ENCODE measurements around the gene STEAP3. TPM values are rescaled to one million over a fixed set of nuclear protein-coding genes. Genes with fewer than 3 reads are reported as not detected.

STEAP3 gene
- total and polyA plus RNA-seq, 8 donors: 2.9 to 56.7 (median 12.6) TPM

- Histone ChIP-seq H3K27me3 (no peaks in the 10 kb centered on the region), H3K4me1 (peaks cover 0 to 5% (median 0%) of the 10 kb centered on the region in 4 donors), H3K27ac (no peak overlapping the region), H3K4me3 (no peak overlapping the region), H3K36me3 (peaks cover 0 to 9% (median 2%) of the 10 kb centered on the region in 4 donors), H3K9me3 (no peaks in the 10 kb centered on the region)
- TF ChIP-seq POLR2AphosphoS5 (IDR thresholded peaks at IDR 0.05): no peak
- TF ChIP-seq EP300 (IDR thresholded peaks at IDR 0.05): no peak
- TF ChIP-seq POLR2A (IDR thresholded peaks at IDR 0.05): no peak
- TF ChIP-seq CTCF (IDR thresholded peaks at IDR 0.05): no peak
- intact Hi-C loops (cut with DNase I; ENCODE audit: low total_unique reads): no loop called here
- WGBS, 5 donors: 91 to 94% (median 93%) methylated on average over 7 of the region's 7 CpGs
- no peak for DNase-seq
Measured at GRCh38 chr2:119307419-119308140, 83.9 kb downstream of the STEAP3 start.

- H3K36me3 ChIP-seq: peaks cover 0 to 9% (median 2%) of the 10 kb centered on the region in 4 donors
- TF ChIP-seq POLR2AphosphoS5 (IDR thresholded peaks at IDR 0.05) (no peak), POLR2A (IDR thresholded peaks at IDR 0.05) (no peak), EP300 (IDR thresholded peaks at IDR 0.05) (no peak)
- H3K27ac ChIP-seq: no peak overlapping the region
- no peaks in the 10 kb centered on the region for H3K9me3 ChIP-seq
- 82 to 99% (median 96%) methylated on average over 4 of the region's 4 CpGs for WGBS, 5 donors
- H3K4me1 ChIP-seq: peaks cover 0 to 7% (median 0%) of the 10 kb centered on the region in 4 donors
- H3K27me3 ChIP-seq: no peaks in the 10 kb centered on the region
- DNase-seq: no peak
- intact Hi-C loops (cut with DNase I; ENCODE audit: low total_unique reads): no loop called here
- no peak overlapping the region for H3K4me3 ChIP-seq
Measured at GRCh38 chr2:119308793-119309330, 85.2 kb downstream of the STEAP3 start.

DNA sequence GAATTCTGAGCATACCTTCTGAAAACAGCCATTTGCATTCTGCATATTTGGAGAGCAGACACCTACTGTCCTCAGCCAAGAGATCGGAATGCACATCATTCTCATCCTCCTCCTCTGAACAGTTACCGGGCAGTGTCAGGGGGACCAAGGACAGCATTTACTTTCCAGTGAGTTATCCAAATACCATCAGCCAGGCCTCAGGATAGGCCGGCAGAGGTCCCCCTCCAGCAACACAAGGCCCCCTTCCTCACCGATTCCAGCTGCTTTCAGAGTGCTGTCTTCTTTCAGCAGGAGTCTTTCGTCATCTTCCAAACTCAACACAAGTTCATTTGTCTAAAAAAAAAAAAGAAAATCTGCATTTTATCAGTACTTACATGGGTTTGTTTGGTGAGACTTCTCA is 87.7 kb downstream of the STEAP3 start:
- peak in 1 of 2 donors; percentile 44 for DNase-seq
- Histone ChIP-seq H3K4me3 (no peak overlapping the region), H3K27ac (no peak overlapping the region), H3K27me3 (no peaks in the 10 kb centered on the region), H3K9me3 (no peaks in the 10 kb centered on the region), H3K4me1 (peaks cover 0 to 3% (median 0%) of the 10 kb centered on the region in 4 donors), H3K36me3 (peaks cover 0 to 9% (median 2%) of the 10 kb centered on the region in 4 donors)
- 85 to 95% (median 91%) methylated on average over 5 of the region's 5 CpGs for WGBS, 5 donors
- no peak for TF ChIP-seq CTCF (IDR thresholded peaks at IDR 0.05)
- no peak for TF ChIP-seq POLR2A (IDR thresholded peaks at IDR 0.05)
- no peak for TF ChIP-seq POLR2AphosphoS5 (IDR thresholded peaks at IDR 0.05)
- intact Hi-C loops (cut with DNase I; ENCODE audit: low total_unique reads): no loop called here

- H3K4me3 ChIP-seq: no peak overlapping the region
- peaks cover 0 to 9% (median 2%) of the 10 kb centered on the region in 4 donors for H3K36me3 ChIP-seq
- no peaks in the 10 kb centered on the region for H3K9me3 ChIP-seq
- WGBS, 5 donors: 92 to 97% (median 94%) methylated on average over 9 of the region's 9 CpGs
- H3K4me1 ChIP-seq: peaks cover 0 to 3% (median 0%) of the 10 kb centered on the region in 4 donors
- DNase-seq: no peak
- TF ChIP-seq EP300 (IDR thresholded peaks at IDR 0.05): no peak
- no peak for TF ChIP-seq POLR2A (IDR thresholded peaks at IDR 0.05)
- TF ChIP-seq CTCF (IDR thresholded peaks at IDR 0.05): no peak
- TF ChIP-seq POLR2AphosphoS5 (IDR thresholded peaks at IDR 0.05): no peak
- no peak overlapping the region for H3K27ac ChIP-seq
- no peaks in the 10 kb centered on the region for H3K27me3 ChIP-seq
- intact Hi-C loops (cut with DNase I; ENCODE audit: low total_unique reads): no loop called here
Measured at GRCh38 chr2:119311831-119312230, 88.2 kb downstream of the STEAP3 start.

Other genes starting within 250 kb of the STEAP3 start
- gene C1QL2, start 65.1 kb upstream of the STEAP3 start, total RNA-seq: not detected
- gene C1QL2, start 65.1 kb upstream of the STEAP3 start, polyA plus RNA-seq: not detected
- 10 to 100 TPM in 1 of 5 donors, 1 to 10 TPM in 3, not detected in 1; 6.7 to 15.2 (median 8.3) TPM for gene C2orf76, start 143.0 kb downstream of the STEAP3 start, total RNA-seq
- gene C2orf76, start 143.0 kb downstream of the STEAP3 start, polyA plus RNA-seq: 10 to 100 TPM; 20.3 to 30.9 (median 23.8) TPM
- gene DBI, start 143.1 kb downstream of the STEAP3 start, total RNA-seq: 10 to 100 TPM; 23.2 to 87.6 (median 44.9) TPM
- 100 to 1,000 TPM; 448 to 605 (median 546) TPM for gene DBI, start 143.1 kb downstream of the STEAP3 start, polyA plus RNA-seq
- 10 to 100 TPM in 3 of 5 donors, 1 to 10 TPM in 1, not detected in 1; 5.7 to 27.8 (median 18.9) TPM for gene TMEM37, start 208.0 kb downstream of the STEAP3 start, total RNA-seq
- gene TMEM37, start 208.0 kb downstream of the STEAP3 start, polyA plus RNA-seq: 10 to 100 TPM in 2 of 3 donors, 1 to 10 TPM in 1; 6.7 to 16.4 (median 12.7) TPM